Sciatic nerve (tissue), 2 donors: ENCODE measurements around the gene RPP25L. TPM values are rescaled to one million over a fixed set of nuclear protein-coding genes. Genes with fewer than 3 reads are reported as not detected.

Source experiments
- ATAC-seq: fragments of 200-7000 bp; cut with Tn5 transposase; one replicate; pipeline ENCODE4 v1.9.1; 2020; ENCODE audit warnings: mild to moderate bottlenecking, moderate library complexity
- DNase-seq: peaks from one replicate; pipeline ENCODE4 v3.0.0-alpha.2; 2020; ENCODE audit warnings: low spot score
- intact Hi-C: fragments of 100-400 bp; cut with DNase I; formaldehyde crosslinking; loops from one replicate; pipeline ENCODE4 v1.14.2; 2022
- total RNA-seq: library from RNA; stranded (reverse); fragmentation: NEBNext Ultra II Directional; extraction: Animal tissue kit (Norgen Biotek cat#: 25700); gene quantifications from one replicate; pipeline ENCODE4 v1.2.1, GENCODE V29; 2021
- donor health status: DM: no; HTN: no; CAD: no.
- donor health status: DM: no; HTN: no; CAD: no.

RPP25L gene
- total RNA-seq, 1 donor from 2014 or later, result 17.0 TPM

DNA sequence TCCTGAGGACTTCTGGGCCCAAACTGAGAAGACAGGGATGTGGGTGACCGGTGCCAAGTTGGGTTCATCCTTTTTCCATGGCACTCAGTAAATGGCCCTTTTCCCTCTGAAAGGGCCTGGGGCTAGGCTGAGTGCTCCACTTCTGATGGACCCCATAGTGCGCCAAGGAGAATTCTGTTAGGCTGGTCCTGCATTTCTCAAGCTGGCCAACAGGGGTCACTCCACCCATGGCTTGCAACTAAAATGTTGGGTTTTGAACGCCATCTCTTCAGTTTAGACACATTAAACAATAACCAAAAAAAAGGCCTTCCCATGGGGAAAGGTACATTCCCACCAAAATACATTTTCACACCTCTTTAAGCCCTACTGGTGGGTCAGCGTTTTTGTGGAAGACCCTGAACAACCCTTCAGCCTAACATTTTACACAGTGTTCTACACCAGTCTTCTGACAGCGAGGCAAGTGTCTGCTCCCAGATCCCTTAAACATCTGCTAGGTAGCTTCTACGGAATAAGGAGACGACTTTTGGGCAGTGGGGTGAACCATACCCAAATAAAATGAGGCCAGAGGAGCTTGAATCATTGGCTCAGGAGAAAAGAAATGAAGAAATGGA, 49.7 kb downstream of the RPP25L start:
- ATAC-seq, result no peak
- intact Hi-C loops, result no loop called here
- DNase-seq, result no peak

DNA sequence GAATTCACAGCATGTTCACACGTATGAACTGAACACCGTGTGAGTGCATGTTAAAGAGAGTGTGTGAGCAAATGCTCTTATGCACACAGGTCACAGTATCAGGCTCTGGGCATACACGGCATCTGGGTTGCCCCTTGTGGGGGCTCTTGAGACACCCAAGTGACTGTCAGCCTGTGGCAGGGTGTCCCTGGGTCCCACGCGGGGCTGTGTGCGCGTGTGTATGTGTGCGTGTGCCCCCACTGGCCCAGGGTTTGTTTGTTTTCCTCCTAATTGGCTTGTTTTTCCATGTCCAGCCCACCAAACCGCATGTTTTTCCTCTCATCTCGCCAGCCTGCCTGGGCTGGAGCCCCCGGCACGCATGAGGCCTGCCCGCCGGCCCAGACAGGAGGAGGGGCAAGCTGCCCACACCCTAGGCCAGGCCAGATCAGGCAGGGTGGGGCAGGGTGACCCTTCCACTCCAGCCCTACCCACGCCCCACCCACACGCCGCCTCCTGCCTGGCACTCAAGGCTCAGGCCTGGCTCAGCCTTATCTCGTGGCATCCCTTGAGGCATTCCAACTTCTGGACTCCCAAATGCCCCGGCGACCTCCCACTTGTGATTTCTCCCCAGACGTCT, 51.2 kb downstream of the RPP25L start:
- ATAC-seq, result peak; percentile 73
- intact Hi-C loops, result no loop called here
- DNase-seq, result no peak

Other genes with a start within 250 kb of the RPP25L start
- 6.6 TPM for gene MYORG, start 235.2 kb downstream of the RPP25L start, total RNA-seq
- 29.8 TPM for gene FAM219A, start 153.5 kb downstream of the RPP25L start, total RNA-seq
- 0.58 TPM for gene DNAI1, start 153.3 kb downstream of the RPP25L start, total RNA-seq
- 23.5 TPM for gene ENHO, start 89.1 kb downstream of the RPP25L start, total RNA-seq
- 23.2 TPM for gene CNTFR, start 22.4 kb downstream of the RPP25L start, total RNA-seq
- 67.6 TPM for gene DCTN3, start 8.4 kb upstream of the RPP25L start, total RNA-seq
- 1.2 TPM for gene ARID3C, start 17.0 kb upstream of the RPP25L start, total RNA-seq
- gene SIGMAR1, start 25.7 kb upstream of the RPP25L start, total RNA-seq, result 43.6 TPM
- 48.9 TPM for gene GALT, start 34.6 kb upstream of the RPP25L start, total RNA-seq
- 31.3 TPM for gene IL11RA, start 40.1 kb upstream of the RPP25L start, total RNA-seq
- not detected for gene CCL27, start 50.6 kb upstream of the RPP25L start, total RNA-seq
- 1.3 TPM for gene CCL19, start 79.2 kb upstream of the RPP25L start, total RNA-seq
- not detected for gene CCL21, start 98.0 kb upstream of the RPP25L start, total RNA-seq